HEK293 (cell line): ENCODE measurements around the gene RPS19BP1.

Source experiments
- BCL11B ChIP-seq: fragments of 450-650 bp; formaldehyde crosslinking; IDR thresholded peaks from 2 replicates; pipeline ENCODE4 v1.5.1; 2016; ENCODE audit warnings: low read depth, missing biosample characterization, missing genetic modification characterization
- GLI2 ChIP-seq: fragments of 450-650 bp; formaldehyde crosslinking; IDR thresholded peaks from 2 replicates; pipeline ENCODE4; 2017; ENCODE audit warnings: missing biosample characterization, missing genetic modification characterization, low read depth, borderline replicate concordance
- IKZF3 ChIP-seq: fragments of 450-650 bp; IDR thresholded peaks from 2 replicates; pipeline ENCODE4 v1.5.0; 2018; ENCODE audit warnings: missing biosample characterization, mild to moderate bottlenecking, missing genetic modification characterization, moderate library complexity
- KLF7 ChIP-seq: fragments of 450-650 bp; formaldehyde crosslinking; IDR thresholded peaks from 2 replicates; pipeline ENCODE4 v1.5.1; 2016; ENCODE audit warnings: missing biosample characterization, missing genetic modification characterization, borderline replicate concordance
- KLF9 ChIP-seq: fragments of 450-650 bp; formaldehyde crosslinking; IDR thresholded peaks from 2 replicates; pipeline ENCODE4 v1.5.1; 2016; ENCODE audit warnings: missing biosample characterization, missing genetic modification characterization, low read depth
- REPIN1 ChIP-seq: fragments of 450-650 bp; formaldehyde crosslinking; IDR thresholded peaks from 2 replicates; pipeline ENCODE4 v1.5.1; 2017; ENCODE audit warnings: missing biosample characterization, missing genetic modification characterization, low read depth
- SP2 ChIP-seq: fragments of 450-650 bp; formaldehyde crosslinking; IDR thresholded peaks from 2 replicates; pipeline ENCODE4 v1.5.1; 2016; ENCODE audit warnings: missing biosample characterization, missing genetic modification characterization
- ZBTB8A ChIP-seq: fragments of 450-650 bp; formaldehyde crosslinking; IDR thresholded peaks from 2 replicates; pipeline ENCODE4 v1.5.1; 2016; ENCODE audit warnings: missing biosample characterization, missing genetic modification characterization
- ZFHX2 ChIP-seq: fragments of 450-650 bp; formaldehyde crosslinking; conservative IDR thresholded peaks from 2 replicates; pipeline ENCODE4 v1.5.1; 2016; ENCODE audit warnings: missing biosample characterization, missing genetic modification characterization
- ZNF112 ChIP-seq: fragments of 450-650 bp; formaldehyde crosslinking; IDR thresholded peaks from 2 replicates; pipeline ENCODE4 v1.5.0; 2017; ENCODE audit warnings: missing biosample characterization, missing genetic modification characterization
- ZNF175 ChIP-seq: fragments of 450-650 bp; formaldehyde crosslinking; IDR thresholded peaks from 2 replicates; pipeline ENCODE4 v1.5.1; 2016; ENCODE audit warnings: missing biosample characterization, missing genetic modification characterization
- ZNF23 ChIP-seq: fragments of 450-650 bp; formaldehyde crosslinking; IDR thresholded peaks from 2 replicates; pipeline ENCODE4 v1.5.1; 2016; ENCODE audit warnings: missing biosample characterization, missing genetic modification characterization, borderline replicate concordance
- ZNF311 ChIP-seq: fragments of 450-650 bp; formaldehyde crosslinking; IDR thresholded peaks from 2 replicates; pipeline ENCODE4 v1.5.1; 2017; ENCODE audit warnings: missing biosample characterization, missing genetic modification characterization, borderline replicate concordance
- ZNF324 ChIP-seq: fragments of 450-650 bp; formaldehyde crosslinking; IDR thresholded peaks from 2 replicates; pipeline ENCODE4 v1.5.1; 2016; ENCODE audit warnings: missing biosample characterization, missing genetic modification characterization
- ZNF335 ChIP-seq: fragments of 450-650 bp; formaldehyde crosslinking; conservative IDR thresholded peaks from 2 replicates; pipeline ENCODE4 v1.5.1; 2016; ENCODE audit warnings: missing biosample characterization, missing genetic modification characterization
- ZNF366 ChIP-seq: fragments of 450-650 bp; formaldehyde crosslinking; conservative IDR thresholded peaks from 2 replicates; pipeline ENCODE4 v1.5.1; 2016; ENCODE audit warnings: missing biosample characterization, missing genetic modification characterization
- ZNF394 ChIP-seq: fragments of 450-650 bp; formaldehyde crosslinking; IDR thresholded peaks from 2 replicates; pipeline ENCODE4 v1.5.1; 2016; ENCODE audit warnings: missing biosample characterization, missing genetic modification characterization, mild to moderate bottlenecking, moderate library complexity, borderline replicate concordance
- ZNF501 ChIP-seq: fragments of 450-650 bp; formaldehyde crosslinking; IDR thresholded peaks from 2 replicates; pipeline ENCODE4 v1.5.1; 2016; ENCODE audit warnings: missing biosample characterization, missing genetic modification characterization
- ZNF514 ChIP-seq: fragments of 450-650 bp; formaldehyde crosslinking; IDR thresholded peaks from 2 replicates; pipeline ENCODE4 v1.5.1; 2016; ENCODE audit warnings: missing biosample characterization, missing genetic modification characterization
- ZNF521 ChIP-seq: fragments of 450-650 bp; formaldehyde crosslinking; IDR thresholded peaks from 2 replicates; pipeline ENCODE4 v1.5.1; 2017; ENCODE audit warnings: missing biosample characterization, mild to moderate bottlenecking, missing genetic modification characterization
- ZNF610 ChIP-seq: fragments of 450-650 bp; formaldehyde crosslinking; IDR thresholded peaks from 2 replicates; pipeline ENCODE4 v1.5.1; 2016; ENCODE audit warnings: missing biosample characterization, missing genetic modification characterization, borderline replicate concordance
- ZNF626 ChIP-seq: fragments of 450-650 bp; sonication (Bioruptor Pico); formaldehyde crosslinking; IDR thresholded peaks from 2 replicates; pipeline ENCODE4 v1.5.1; 2018; ENCODE audit warnings: missing biosample characterization, missing genetic modification characterization, inconsistent platforms
- ZNF747 ChIP-seq: fragments of 450-650 bp; formaldehyde crosslinking; IDR thresholded peaks from 2 replicates; pipeline ENCODE4 v1.5.1; 2016; ENCODE audit warnings: missing biosample characterization, missing genetic modification characterization
- ZSCAN16 ChIP-seq: fragments of 450-650 bp; formaldehyde crosslinking; IDR thresholded peaks from 2 replicates; pipeline ENCODE4 v1.5.1; 2016; ENCODE audit warnings: missing biosample characterization, missing genetic modification characterization
- TF ChIP-seq, protein P1 (sequence below): fragments of 450-650 bp; formaldehyde crosslinking; IDR thresholded peaks from 2 replicates; pipeline ENCODE4 v1.5.1; 2016; ENCODE audit warnings: missing biosample characterization, missing genetic modification characterization
- TF ChIP-seq, protein P2 (sequence below): fragments of 450-650 bp; formaldehyde crosslinking; IDR thresholded peaks from 2 replicates; pipeline ENCODE4 v1.5.1; 2016; ENCODE audit warnings: missing biosample characterization, missing genetic modification characterization
- TF ChIP-seq, protein P3 (sequence below): fragments of 450-650 bp; formaldehyde crosslinking; conservative IDR thresholded peaks from 2 replicates; pipeline ENCODE4 v1.5.1; 2016; ENCODE audit warnings: low read depth, missing biosample characterization, missing genetic modification characterization
- TF ChIP-seq, protein P4 (sequence below): fragments of 450-650 bp; formaldehyde crosslinking; IDR thresholded peaks from 2 replicates; pipeline ENCODE4 v1.5.1; 2017; ENCODE audit warnings: missing biosample characterization, missing genetic modification characterization

Gene RPS19BP1

DNA sequence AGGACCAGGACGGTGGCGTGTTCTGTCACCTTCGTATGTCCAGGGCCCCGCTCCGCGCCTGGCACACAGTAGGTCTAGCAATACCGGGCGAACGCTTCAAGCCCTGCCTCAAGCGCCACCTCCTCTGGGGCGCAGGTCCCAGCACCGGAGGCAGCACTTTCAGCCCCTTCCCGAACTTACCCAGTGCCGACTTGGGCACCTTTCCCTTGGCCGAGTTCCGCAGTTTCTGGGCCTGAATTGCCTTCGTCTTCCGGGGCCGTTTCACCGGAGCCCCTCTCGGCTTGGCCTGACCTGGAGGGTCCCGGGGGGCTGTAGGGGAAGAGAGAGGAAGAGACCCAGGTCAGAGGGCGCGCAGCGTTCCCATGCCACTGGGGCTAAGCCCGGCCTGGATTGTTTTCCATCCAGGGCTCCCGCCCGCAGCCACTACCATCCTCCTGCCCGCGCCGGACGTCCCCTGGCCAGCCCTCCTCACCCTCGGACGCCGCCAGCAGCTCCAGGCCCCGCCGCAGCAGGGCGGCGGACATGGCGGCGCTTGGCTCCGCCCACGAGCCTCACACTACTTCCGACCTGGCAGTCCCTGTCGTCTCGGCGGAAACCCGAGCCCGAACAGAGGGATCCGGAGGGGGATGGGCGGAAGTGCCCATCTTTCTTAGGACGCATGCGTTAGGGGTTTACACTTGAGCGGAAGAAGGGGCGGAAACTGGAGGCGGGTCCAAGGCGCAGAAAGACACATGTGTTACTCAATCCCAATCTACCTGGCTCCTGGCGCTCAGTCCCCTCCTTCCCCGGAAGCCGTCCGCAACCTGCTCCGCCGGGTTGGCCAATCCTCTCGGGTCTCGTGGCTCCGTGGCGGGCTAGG lies at the start of gene RPS19BP1 (continued):
- TF ChIP-seq ZNF514 (tag by site-specific recombination) (no peak), KLF7 (tag by site-specific recombination) (no peak), ZNF324 (tag by site-specific recombination) (no peak), ZFHX2 (tag by site-specific recombination) (peak; percentile 58), GLI2 (tag by site-specific recombination) (no peak), ZNF112 (tag by site-specific recombination) (no peak), ZNF366 (tag by site-specific recombination) (peak; percentile 92), ZNF394 (peak; percentile 43; the same call in 1 of the 2 replicates), KLF9 (peak; percentile 45; the same call in 1 of the 2 replicates), ZNF335 (tag by site-specific recombination) (peak; percentile 89), ZNF747 (no peak), ZBTB8A (tag by site-specific recombination) (peak; percentile 51; the same call in 1 of the 2 replicates), REPIN1 (tag by site-specific recombination) (no peak), ZNF610 (tag by site-specific recombination) (peak; percentile 13; the same call in 1 of the 2 replicates), ZNF23 (no peak), SP2 (tag by site-specific recombination) (peak; percentile 98), ZNF521 (tag by site-specific recombination) (no peak), BCL11B (0 out of 2 replicates have a peak, but pooled peaks have one; percentile 29), ZNF626 (tag by site-specific recombination) (no peak), ZNF311 (tag by site-specific recombination) (no peak), ZSCAN16 (tag by site-specific recombination) (0 out of 2 replicates have a peak, but pooled peaks have one; percentile 25), IKZF3 (tag by site-specific recombination) (no peak), ZNF501 (tag by site-specific recombination) (no peak; the same call in 1 of the 2 replicates), ZNF175 (no peak)
- TF ChIP-seq, protein P1, sequence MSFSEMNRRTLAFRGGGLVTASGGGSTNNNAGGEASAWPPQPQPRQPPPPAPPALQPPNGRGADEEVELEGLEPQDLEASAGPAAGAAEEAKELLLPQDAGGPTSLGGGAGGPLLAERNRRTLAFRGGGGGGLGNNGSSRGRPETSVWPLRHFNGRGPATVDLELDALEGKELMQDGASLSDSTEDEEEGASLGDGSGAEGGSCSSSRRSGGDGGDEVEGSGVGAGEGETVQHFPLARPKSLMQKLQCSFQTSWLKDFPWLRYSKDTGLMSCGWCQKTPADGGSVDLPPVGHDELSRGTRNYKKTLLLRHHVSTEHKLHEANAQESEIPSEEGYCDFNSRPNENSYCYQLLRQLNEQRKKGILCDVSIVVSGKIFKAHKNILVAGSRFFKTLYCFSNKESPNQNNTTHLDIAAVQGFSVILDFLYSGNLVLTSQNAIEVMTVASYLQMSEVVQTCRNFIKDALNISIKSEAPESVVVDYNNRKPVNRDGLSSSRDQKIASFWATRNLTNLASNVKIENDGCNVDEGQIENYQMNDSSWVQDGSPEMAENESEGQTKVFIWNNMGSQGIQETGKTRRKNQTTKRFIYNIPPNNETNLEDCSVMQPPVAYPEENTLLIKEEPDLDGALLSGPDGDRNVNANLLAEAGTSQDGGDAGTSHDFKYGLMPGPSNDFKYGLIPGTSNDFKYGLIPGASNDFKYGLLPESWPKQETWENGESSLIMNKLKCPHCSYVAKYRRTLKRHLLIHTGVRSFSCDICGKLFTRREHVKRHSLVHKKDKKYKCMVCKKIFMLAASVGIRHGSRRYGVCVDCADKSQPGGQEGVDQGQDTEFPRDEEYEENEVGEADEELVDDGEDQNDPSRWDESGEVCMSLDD (tag by site-specific recombination), result peak; percentile 48; the same call in 1 of the 2 replicates
- TF ChIP-seq, protein P2, sequence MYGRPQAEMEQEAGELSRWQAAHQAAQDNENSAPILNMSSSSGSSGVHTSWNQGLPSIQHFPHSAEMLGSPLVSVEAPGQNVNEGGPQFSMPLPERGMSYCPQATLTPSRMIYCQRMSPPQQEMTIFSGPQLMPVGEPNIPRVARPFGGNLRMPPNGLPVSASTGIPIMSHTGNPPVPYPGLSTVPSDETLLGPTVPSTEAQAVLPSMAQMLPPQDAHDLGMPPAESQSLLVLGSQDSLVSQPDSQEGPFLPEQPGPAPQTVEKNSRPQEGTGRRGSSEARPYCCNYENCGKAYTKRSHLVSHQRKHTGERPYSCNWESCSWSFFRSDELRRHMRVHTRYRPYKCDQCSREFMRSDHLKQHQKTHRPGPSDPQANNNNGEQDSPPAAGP (tag by site-specific recombination), result peak; percentile 48; the same call in 1 of the 2 replicates
- TF ChIP-seq, protein P3, sequence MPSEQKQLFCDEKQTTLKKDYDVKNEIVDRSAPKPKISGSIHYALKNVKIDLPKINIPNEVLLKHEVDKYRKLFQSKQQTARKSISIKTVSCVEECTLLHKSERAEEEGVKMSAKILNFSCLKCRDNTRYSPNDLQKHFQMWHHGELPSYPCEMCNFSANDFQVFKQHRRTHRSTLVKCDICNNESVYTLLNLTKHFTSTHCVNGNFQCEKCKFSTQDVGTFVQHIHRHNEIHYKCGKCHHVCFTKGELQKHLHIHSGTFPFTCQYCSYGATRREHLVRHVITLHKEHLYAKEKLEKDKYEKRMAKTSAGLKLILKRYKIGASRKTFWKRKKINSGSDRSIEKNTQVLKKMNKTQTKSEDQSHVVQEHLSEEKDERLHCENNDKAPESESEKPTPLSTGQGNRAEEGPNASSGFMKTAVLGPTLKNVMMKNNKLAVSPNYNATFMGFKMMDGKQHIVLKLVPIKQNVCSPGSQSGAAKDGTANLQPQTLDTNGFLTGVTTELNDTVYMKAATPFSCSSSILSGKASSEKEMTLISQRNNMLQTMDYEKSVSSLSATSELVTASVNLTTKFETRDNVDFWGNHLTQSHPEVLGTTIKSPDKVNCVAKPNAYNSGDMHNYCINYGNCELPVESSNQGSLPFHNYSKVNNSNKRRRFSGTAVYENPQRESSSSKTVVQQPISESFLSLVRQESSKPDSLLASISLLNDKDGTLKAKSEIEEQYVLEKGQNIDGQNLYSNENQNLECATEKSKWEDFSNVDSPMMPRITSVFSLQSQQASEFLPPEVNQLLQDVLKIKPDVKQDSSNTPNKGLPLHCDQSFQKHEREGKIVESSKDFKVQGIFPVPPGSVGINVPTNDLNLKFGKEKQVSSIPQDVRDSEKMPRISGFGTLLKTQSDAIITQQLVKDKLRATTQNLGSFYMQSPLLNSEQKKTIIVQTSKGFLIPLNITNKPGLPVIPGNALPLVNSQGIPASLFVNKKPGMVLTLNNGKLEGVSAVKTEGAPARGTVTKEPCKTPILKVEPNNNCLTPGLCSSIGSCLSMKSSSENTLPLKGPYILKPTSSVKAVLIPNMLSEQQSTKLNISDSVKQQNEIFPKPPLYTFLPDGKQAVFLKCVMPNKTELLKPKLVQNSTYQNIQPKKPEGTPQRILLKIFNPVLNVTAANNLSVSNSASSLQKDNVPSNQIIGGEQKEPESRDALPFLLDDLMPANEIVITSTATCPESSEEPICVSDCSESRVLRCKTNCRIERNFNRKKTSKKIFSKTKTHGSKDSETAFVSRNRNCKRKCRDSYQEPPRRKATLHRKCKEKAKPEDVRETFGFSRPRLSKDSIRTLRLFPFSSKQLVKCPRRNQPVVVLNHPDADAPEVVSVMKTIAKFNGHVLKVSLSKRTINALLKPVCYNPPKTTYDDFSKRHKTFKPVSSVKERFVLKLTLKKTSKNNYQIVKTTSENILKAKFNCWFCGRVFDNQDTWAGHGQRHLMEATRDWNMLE (tag by site-specific recombination), result peak; percentile 69
- TF ChIP-seq, protein P4, sequence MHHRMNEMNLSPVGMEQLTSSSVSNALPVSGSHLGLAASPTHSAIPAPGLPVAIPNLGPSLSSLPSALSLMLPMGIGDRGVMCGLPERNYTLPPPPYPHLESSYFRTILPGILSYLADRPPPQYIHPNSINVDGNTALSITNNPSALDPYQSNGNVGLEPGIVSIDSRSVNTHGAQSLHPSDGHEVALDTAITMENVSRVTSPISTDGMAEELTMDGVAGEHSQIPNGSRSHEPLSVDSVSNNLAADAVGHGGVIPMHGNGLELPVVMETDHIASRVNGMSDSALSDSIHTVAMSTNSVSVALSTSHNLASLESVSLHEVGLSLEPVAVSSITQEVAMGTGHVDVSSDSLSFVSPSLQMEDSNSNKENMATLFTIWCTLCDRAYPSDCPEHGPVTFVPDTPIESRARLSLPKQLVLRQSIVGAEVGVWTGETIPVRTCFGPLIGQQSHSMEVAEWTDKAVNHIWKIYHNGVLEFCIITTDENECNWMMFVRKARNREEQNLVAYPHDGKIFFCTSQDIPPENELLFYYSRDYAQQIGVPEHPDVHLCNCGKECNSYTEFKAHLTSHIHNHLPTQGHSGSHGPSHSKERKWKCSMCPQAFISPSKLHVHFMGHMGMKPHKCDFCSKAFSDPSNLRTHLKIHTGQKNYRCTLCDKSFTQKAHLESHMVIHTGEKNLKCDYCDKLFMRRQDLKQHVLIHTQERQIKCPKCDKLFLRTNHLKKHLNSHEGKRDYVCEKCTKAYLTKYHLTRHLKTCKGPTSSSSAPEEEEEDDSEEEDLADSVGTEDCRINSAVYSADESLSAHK (tag by site-specific recombination), result no peak
